CD14-positive monocyte (primary cell): ENCODE measurements around the gene HK1. TPM values are rescaled to one million over a fixed set of nuclear protein-coding genes. Genes with fewer than 3 reads are reported as not detected.

Experiments used
- DNase-seq, 3 donors: peaks; one replicate each; pipeline ENCODE4 v3.0.0-alpha.2; 2011 to 2022
- H2AFZ ChIP-seq: 2 replicates; pipeline ENCODE4 v1.6.0; 2012; ENCODE audit warnings: mild to moderate bottlenecking, low read depth, low read length, inconsistent platforms; ENCODE audit not compliant: insufficient read depth, poor library complexity, severe bottlenecking
- H3K27ac ChIP-seq, 2 donors: 1 replicate in 1 of 2; 2 replicates in 1 of 2; pipeline ENCODE4 v1.5.1; 2012 to 2013; ENCODE audit warnings: low read length in 2 of 2, control low read depth in 1 of 2, inconsistent platforms in 1 of 2, low read depth in 1 of 2, mild to moderate bottlenecking in 1 of 2
- H3K27me3 ChIP-seq, 2 donors: one replicate each; pipeline versions ENCODE4 v1.6.0 to v1.6.1; 2011 to 2013; ENCODE audit warnings: low read length in 2 of 2; ENCODE audit not compliant: control insufficient read depth in 2 of 2, insufficient read depth in 2 of 2
- H3K36me3 ChIP-seq, 2 donors: replicated peaks in 1 of 2; 1 replicate in 1 of 2; 2 replicates in 1 of 2; pipeline versions ENCODE4 v1.5.1 to v1.6.1; 2012 to 2013; ENCODE audit warnings: low read length in 2 of 2, control low read depth in 1 of 2, inconsistent platforms in 1 of 2, mild to moderate bottlenecking in 1 of 2; ENCODE audit not compliant: insufficient read depth in 2 of 2, control insufficient read depth in 1 of 2
- H3K4me1 ChIP-seq, 2 donors: 1 replicate in 1 of 2; 2 replicates in 1 of 2; pipeline versions ENCODE4 v1.5.1 to v1.6.1; 2012 to 2013; ENCODE audit warnings: low read length in 2 of 2, control low read depth in 1 of 2, inconsistent platforms in 1 of 2, mild to moderate bottlenecking in 1 of 2, moderate library complexity in 1 of 2; ENCODE audit not compliant: insufficient read depth in 2 of 2, control insufficient read depth in 1 of 2
- H3K4me2 ChIP-seq: replicated peaks from 2 replicates; pipeline ENCODE3; 2012; ENCODE audit warnings: low read length, moderate library complexity, mild to moderate bottlenecking; ENCODE audit not compliant: poor library complexity, severe bottlenecking; ENCODE audit errors: extremely low read depth
- H3K4me3 ChIP-seq, 3 experiments: fragments of 200-600 bp in 1 of 3; sonication (generic) in 1 of 3; replicated peaks in 1 of 3; 1 replicate in 2 of 3; 2 replicates in 1 of 3; pipeline ENCODE4 v1.5.1; 2011 to 2013; ENCODE audit warnings: low read length in 3 of 3, mild to moderate bottlenecking in 3 of 3, control low read depth in 2 of 3, low read depth in 2 of 3, inconsistent platforms in 1 of 3, moderate library complexity in 1 of 3
- H3K79me2 ChIP-seq: 2 replicates; pipeline ENCODE4 v1.6.0; 2012; ENCODE audit warnings: mild to moderate bottlenecking, control low read depth, inconsistent platforms, low read length, moderate library complexity; ENCODE audit not compliant: insufficient read depth
- H3K9ac ChIP-seq: 2 replicates; pipeline ENCODE4 v1.6.0; 2017; ENCODE audit warnings: low read length, mild to moderate bottlenecking; ENCODE audit not compliant: insufficient read depth, poor library complexity, severe bottlenecking
- H3K9me3 ChIP-seq, 2 donors: replicated peaks in 1 of 2; 1 replicate in 1 of 2; 2 replicates in 1 of 2; pipeline versions ENCODE4 v1.5.1 to v1.6.1; 2012 to 2013; ENCODE audit warnings: low read length in 2 of 2, control low read depth in 1 of 2; ENCODE audit not compliant: control insufficient read depth in 1 of 2, insufficient read depth in 1 of 2
- H4K20me1 ChIP-seq: 2 replicates; pipeline ENCODE4 v1.6.0; 2012; ENCODE audit warnings: mild to moderate bottlenecking, low read length, control low read depth, moderate library complexity; ENCODE audit not compliant: insufficient read depth
- H3K27ac Mint-ChIP-seq, 7 donors: one replicate each; pipeline ENCODE4 v1.8.0; 2020; ENCODE audit warnings: mild to moderate bottlenecking in 7 of 7, mixed read lengths in 7 of 7, moderate library complexity in 6 of 7, inconsistent platforms in 2 of 7
- H3K27me3 Mint-ChIP-seq, 3 donors: one replicate each; pipeline ENCODE4 v1.8.0; 2021 to 2022; ENCODE audit warnings: low read depth in 3 of 3, mild to moderate bottlenecking in 3 of 3, mixed read lengths in 3 of 3, moderate library complexity in 3 of 3, inconsistent platforms in 1 of 3
- H3K36me3 Mint-ChIP-seq, 2 donors: one replicate each; pipeline ENCODE4 v1.8.0; 2020; ENCODE audit warnings: mixed read lengths in 2 of 2, inconsistent platforms in 1 of 2, mild to moderate bottlenecking in 1 of 2
- H3K4me1 Mint-ChIP-seq: one replicate; pipeline ENCODE4 v1.8.0; 2020; ENCODE audit warnings: mild to moderate bottlenecking, mixed read lengths
- H3K4me3 Mint-ChIP-seq, 2 donors: one replicate each; pipeline ENCODE4 v1.8.0; 2020; ENCODE audit warnings: mild to moderate bottlenecking in 2 of 2, mixed read lengths in 2 of 2, moderate library complexity in 1 of 2
- H3K9me3 Mint-ChIP-seq, 7 donors: one replicate each; pipeline ENCODE4 v1.8.0; 2020 to 2022; ENCODE audit warnings: mixed read lengths in 7 of 7, mild to moderate bottlenecking in 6 of 7, moderate library complexity in 6 of 7, inconsistent platforms in 2 of 7
- CTCF ChIP-seq: fragments of 200-600 bp; IDR thresholded peaks from one replicate; pipeline ENCODE4 v1.8.0; 2022; ENCODE audit warnings: antibody characterized with exemption, mild to moderate bottlenecking
- WGBS: methylation state at CpG from one replicate; pipeline ENCODE4 v1.1.5; 2013; ENCODE audit warnings: missing lambda C conversion rate; ENCODE audit not compliant: insufficient coverage; 5-methylcytosine and 5-hydroxymethylcytosine counted together
- intact Hi-C, 2 donors: fragments of 100-400 bp; cut with micrococcal nuclease; formaldehyde crosslinking; loops; one replicate each; pipeline versions ENCODE4 v1.15.0 to v1.15.1; 2023
- polyA plus RNA-seq, 3 donors: library from polyadenylated mRNA; depleted of rRNA in 1 of 3; unstranded in 2 of 3; stranded (reverse) in 1 of 3; fragments of 300-500 nt in 2 of 3; fragments of >200 nt in 1 of 3; fragmentation: Illumina TruSeq in 2 of 3; gene quantifications; 1 replicate in 2 of 3; 2 replicates in 1 of 3; pipeline ENCODE4 v1.2.3, GENCODE V29; 2012 to 2021

HK1 gene
- polyA plus RNA-seq, 3 donors, result 57.9 to 146 (median 125) TPM

- no peaks in the 10 kb centered on the region for H3K9me3 Mint-ChIP-seq
- intact Hi-C loops, result no loop called here
- DNase-seq, result no peak
- H3K4me3 Mint-ChIP-seq, result no peak overlapping the region
- H3K27me3 ChIP-seq, result no peaks in the 10 kb centered on the region
- no peaks in the 10 kb centered on the region for H3K4me1 ChIP-seq
- H3K9ac ChIP-seq, result no peak overlapping the region
- TF ChIP-seq CTCF, result no peak
- H3K9me3 ChIP-seq, result no peaks in the 10 kb centered on the region
- peaks cover 3% of the 10 kb centered on the region for H3K4me1 Mint-ChIP-seq
- H3K36me3 Mint-ChIP-seq, result no peaks in the 10 kb centered on the region
- over 99% methylated on average over 11 of the region's 13 CpGs for WGBS
- no peak overlapping the region for H2AFZ ChIP-seq
- H3K36me3 ChIP-seq, result no peaks in the 10 kb centered on the region
- H3K79me2 ChIP-seq, result no peaks in the 10 kb centered on the region
- no peaks in the 10 kb centered on the region for H4K20me1 ChIP-seq
- no peak overlapping the region for H3K4me2 ChIP-seq
- no peak overlapping the region for H3K27ac ChIP-seq
- peak overlapping the region in 1 of 7 donors; percentile 16 for H3K27ac Mint-ChIP-seq
- H3K27me3 Mint-ChIP-seq, result peaks cover 0 to 6% (median 2%) of the 10 kb centered on the region in 3 donors
- H3K4me3 ChIP-seq, result no peak overlapping the region
Measured at GRCh38 chr10:69247313-69247710, 31.0 kb upstream of the HK1 start.

- WGBS, result 92% methylated on average over 14 of the region's 24 CpGs
Measured at GRCh38 chr10:69248117-69248730, 30.1 kb upstream of the HK1 start.

More at GRCh38 chr10:69248117-69248730, 30.1 kb upstream of the HK1 start:
- Histone ChIP-seq H3K36me3 (no peaks in the 10 kb centered on the region), H3K4me1 (no peaks in the 10 kb centered on the region), H3K9ac (no peak overlapping the region), H4K20me1 (no peaks in the 10 kb centered on the region), H2AFZ (no peak overlapping the region), H3K9me3 (no peaks in the 10 kb centered on the region), H3K4me3 (no peak overlapping the region), H3K79me2 (no peaks in the 10 kb centered on the region), H3K27me3 (no peaks in the 10 kb centered on the region), H3K27ac (no peak overlapping the region), H3K4me2 (no peak overlapping the region)
- DNase-seq, result no peak
- Mint-ChIP-seq H3K4me1 (peaks cover 3% of the 10 kb centered on the region), H3K9me3 (no peaks in the 10 kb centered on the region), H3K27ac (no peak overlapping the region), H3K4me3 (no peak overlapping the region), H3K27me3 (peaks cover 0 to 6% (median 2%) of the 10 kb centered on the region in 3 donors), H3K36me3 (no peaks in the 10 kb centered on the region)
- intact Hi-C loops, result no loop called here
- TF ChIP-seq CTCF, result no peak
